GM19239 (cell line): ENCODE measurements around the gene SH3D19.
A peak's percentile ranks its signal among the peaks of the same experiment; 100 is the strongest.
"Not testable (repeated sequence)": the region's sequence is repeated elsewhere in the genome, so short reads cannot be mapped to it uniquely, and the experiment has no call there.

Experiments used
- DNase-seq: peaks from one replicate; pipeline ENCODE4 v3.0.0; 2011; ENCODE audit warnings: low spot score; ENCODE audit not compliant: insufficient read length
- FAIRE-seq: peaks from 2 replicates; lab custom pipeline; 2011; peaks lifted over from hg19 to GRCh38; lab: Jason Lieb, UNC

SH3D19 gene

DNA sequence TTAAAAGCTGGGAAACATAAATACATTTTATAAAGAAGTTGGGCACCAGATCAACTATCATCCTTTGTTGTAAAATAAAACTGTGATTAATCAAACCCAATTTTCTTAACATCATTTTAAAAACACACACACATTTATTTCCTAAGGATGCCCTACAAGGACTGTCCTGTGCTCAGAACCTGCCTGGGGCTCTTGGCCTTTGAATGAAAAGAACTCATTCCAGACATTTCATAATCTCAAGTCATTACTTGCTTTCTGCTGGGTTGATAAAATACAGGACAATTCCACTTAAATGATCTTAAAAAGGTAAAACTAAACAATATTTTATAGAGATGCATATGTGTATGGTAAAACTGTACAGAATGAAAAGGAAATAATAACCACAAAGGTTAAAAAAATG, 2.8 kb downstream of the SH3D19 start:
- DNase-seq (no peak), FAIRE-seq (no peak)

DNA sequence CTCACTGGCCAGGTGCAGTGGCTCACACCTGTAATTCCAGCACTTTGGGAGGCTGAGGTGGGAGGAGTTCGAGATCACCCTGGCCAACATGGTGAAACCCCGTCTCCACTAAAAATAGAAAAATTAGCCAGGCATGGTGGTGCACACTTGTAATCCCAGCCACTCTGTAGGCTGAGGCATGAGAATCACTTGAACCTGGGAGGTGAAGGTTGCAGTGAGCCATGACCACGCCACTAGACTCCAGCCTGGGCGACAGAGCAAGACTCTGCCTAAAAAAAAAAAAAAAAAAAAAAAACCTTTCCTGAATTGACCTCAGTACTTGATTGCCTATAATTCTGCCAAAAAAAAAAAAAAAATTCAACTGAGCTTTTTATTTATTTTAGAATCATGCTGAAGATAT, 3.2 kb downstream of the SH3D19 start:
- not testable (repeated sequence) for FAIRE-seq, DNase-seq

DNA sequence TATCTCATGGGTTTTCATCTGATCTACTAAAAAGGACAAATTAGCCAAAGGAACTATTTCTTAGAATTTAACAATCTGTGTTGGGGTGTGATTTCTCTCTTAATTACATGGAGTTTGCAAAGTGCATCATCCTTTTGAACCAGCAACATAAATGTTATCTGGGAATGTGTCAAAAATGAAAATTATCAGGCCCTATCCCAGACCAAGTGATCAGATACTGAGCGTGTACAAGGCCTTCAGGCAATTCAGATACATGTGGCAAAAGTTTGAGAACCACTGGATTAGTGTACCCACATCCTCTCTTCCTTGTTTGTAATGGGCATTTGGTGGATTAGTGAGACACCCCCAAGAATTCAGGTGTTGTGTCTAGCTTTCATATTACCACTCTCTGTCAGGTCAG, 3.8 kb downstream of the SH3D19 start:
- FAIRE-seq (no peak), DNase-seq (no peak)

- DNase-seq (no peak), FAIRE-seq (no peak)
These were observed 5.9 kb downstream of the SH3D19 start for GRCh38 chr4:151319490-151319889.

- no peak for FAIRE-seq
These were observed 6.9 kb downstream of the SH3D19 start for GRCh38 chr4:151318307-151319006.

DNA sequence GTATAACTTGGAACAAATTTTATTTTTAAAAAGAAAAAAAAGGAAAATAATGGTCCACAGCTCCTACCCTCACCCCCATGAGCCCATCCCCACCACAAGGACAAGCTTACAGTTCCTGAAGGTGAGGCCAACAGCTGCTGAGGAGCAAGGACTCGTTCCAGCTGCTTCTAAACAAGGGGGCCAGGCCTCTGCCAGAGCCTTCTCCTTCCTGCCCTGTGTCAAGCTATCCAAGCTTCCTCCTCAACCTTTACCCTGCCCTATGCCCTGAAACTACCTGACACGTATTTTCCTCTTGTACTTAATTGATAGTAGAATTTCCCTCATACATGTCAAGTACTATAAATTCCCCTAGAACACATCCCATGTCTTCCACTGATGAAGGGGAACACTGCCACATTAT, 8.8 kb downstream of the SH3D19 start:
- DNase-seq (no peak), FAIRE-seq (no peak)

More at GRCh38 chr4:151318307-151319006, 6.9 kb downstream of the SH3D19 start:
- no peak for DNase-seq

GRCh38 chr4:151315212-151315886, 10.1 kb downstream of the SH3D19 start:
- FAIRE-seq (no peak), DNase-seq (no peak)

DNA sequence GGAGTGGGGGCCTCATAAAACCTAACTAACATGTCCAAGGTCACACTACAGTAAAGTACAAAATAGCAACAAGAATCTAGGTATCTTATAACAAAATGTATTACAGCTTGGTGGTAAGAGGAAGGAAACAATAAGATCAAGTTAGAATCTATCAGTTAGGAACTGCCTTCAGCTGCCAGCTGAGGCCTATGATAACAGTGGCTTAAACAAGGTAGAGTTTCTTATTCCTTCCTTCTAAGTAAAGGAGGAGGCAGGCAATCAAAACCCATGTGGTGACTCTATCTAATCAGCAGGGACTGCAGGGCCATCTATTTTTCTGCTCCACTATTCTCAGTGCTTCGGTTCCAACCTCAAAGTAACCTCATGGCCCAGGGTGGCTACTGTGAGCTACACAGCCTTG, 10.9 kb downstream of the SH3D19 start:
- FAIRE-seq (no peak), DNase-seq (no peak)

GRCh38 chr4:151314010-151314355, 11.4 kb downstream of the SH3D19 start:
- DNase-seq: no peak
- FAIRE-seq: no peak

- FAIRE-seq (no peak), DNase-seq (no peak)
These were observed 11.9 kb downstream of the SH3D19 start for GRCh38 chr4:151313306-151314009.

DNA sequence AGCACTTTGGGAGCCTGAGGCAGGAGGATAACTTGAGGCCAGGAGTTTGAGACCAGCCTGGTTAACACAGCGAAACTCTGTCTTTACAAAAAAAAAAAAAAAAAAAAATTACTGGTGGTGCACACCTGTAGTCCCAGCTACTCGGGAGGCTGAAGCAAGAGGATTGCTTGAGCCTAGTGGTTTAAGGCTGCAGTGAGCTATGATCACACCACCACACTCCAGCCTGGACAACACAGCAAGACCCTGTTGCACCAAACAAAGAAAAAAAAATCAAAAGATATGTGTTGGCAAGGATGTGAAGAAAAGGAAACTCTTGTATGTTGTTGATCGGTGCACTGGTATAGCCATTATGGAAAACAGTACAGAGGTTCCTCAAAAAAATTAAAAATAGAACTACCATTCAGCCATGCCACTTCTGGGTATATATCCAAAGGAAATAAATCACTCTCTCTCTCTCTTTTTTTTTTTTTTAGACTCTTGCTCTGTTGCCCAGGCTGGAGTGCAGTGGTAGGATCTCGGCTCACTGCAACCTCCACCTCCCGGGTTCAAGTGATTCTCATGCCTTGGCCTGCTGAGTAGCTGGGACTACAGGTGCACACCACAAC, 15.2 kb downstream of the SH3D19 start:
- DNase-seq (no peak), FAIRE-seq (no peak)

DNA sequence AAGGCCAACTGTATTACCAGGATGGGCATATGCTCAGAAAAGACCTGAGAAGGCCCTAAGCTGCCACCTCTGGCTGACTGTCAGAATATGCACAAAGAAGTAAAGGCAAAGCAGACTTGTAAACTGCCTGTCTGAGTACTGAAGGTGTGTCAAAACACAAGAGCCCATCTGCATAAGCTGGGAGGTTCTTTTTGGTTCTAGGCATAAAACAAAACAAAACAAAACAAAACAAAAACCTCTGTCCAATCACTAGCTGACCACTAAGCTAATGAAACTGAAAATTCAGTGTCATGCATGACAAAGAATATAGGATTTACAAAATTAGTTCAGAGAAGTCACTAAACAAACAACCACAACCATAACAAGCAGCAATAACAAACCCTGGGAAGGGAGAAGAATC, 20.6 kb downstream of the SH3D19 start:
- peak; percentile 64 for FAIRE-seq
- DNase-seq: no peak

DNA sequence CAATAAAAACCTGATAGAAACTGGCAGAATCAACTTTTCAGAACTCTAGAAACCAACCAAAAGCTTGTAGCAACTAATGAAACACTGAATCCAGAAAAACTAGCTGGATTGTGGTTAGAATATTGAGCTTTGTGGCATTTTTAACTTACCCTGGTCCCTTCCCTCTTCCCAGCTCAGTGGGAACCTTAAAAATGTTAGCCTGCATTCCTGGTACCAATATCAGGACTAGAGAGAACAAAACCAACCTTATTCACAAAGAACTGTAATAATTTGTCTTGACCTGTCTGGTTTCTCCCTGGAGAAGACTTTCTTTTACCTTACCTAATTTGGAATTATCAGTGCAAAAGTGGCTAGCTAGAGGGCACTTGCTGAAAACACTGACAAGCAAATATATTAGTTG, 21.2 kb downstream of the SH3D19 start:
- no peak for DNase-seq
- no peak for FAIRE-seq

DNA sequence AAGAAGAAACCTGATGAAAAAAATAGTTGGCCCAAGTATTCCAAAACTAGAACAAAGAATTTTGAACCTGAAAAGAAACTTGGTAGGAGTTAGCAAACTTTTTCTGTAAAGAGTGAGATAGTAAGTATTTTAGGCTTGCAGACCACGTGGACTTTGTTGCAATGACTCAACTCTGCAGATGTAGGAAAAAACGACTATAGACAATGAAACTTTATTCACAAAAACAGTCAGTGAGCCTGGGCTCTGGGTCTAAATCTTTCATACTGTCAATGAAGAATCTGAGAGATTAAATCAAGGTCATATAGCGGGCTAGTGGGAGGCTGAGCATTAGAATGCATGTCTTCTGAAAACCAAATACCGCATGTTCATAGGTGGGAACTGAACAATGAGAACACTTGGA, 23.0 kb downstream of the SH3D19 start:
- no peak for FAIRE-seq
- no peak for DNase-seq

- FAIRE-seq (no peak), DNase-seq (no peak)
These were observed 28.2 kb downstream of the SH3D19 start for GRCh38 chr4:151297170-151297569.

DNA sequence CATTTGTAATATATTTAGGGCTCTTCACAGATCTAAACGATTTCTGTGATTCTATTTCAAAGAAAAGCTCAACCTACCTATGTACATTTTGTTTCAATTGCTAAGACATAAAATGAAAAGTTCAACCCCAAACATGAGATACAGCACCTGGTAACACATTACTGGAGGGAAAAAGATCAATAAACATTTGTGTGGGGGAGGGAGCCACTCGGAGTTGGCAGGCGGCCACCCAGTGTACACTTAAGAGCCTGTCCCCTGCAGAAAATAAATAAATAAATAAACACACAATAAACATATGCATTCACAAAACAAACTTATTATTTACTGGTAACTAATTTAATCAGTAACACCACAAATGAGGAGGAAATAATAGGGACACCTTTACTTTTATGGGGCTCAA, 29.2 kb downstream of the SH3D19 start:
- DNase-seq (no peak), FAIRE-seq (no peak)

DNA sequence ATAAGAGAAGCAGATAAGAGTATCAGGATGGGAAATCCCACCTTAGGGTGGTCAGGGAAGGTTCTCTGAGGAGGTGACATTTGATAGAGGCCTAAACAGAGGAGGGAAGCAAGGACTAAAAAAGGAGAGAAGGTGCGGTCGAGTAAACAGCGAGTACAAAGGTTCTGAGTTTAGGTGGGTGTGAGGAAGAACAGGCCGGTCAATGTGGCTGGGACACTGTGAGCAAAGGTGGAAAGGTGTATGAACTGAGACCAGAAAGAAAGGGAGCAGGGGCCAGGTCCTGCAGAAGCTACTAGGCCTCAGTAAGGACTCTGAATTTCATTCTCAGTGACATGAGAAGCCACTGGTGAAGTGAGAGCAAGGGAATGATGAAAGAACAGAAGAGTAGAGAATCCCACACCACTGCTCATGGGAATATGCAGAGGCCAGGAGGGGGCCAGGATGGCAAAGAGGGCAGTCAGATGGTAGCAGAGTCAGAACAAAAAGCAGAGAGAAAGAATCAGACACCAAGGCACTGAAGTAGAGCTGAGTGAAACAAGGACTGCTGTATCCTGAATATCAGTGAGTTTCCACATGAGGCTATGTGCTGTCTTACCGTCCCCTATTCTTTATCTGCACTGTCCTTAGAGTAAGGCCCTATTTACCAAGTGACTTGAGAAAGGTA, 30.4 kb downstream of the SH3D19 start:
- DNase-seq (no peak), FAIRE-seq (no peak)

DNA sequence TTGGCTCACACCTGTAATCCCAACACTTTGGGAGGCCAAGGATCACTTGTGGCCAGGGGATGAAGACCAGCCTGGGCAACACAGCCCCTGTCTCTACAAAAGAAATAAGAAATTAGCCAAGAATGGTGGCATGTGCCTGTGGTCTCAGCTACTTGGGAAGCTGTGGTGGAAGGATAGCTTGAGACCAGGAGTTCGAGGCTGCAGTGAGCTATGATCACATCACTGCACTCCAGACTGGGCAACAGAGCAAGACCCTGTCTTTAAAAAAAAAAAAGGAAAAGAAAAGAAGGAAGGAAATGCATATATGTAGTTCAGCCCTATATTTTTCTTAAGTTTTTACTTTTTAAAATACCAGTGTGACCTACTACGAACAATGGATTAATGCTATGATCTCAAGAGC, 33.4 kb downstream of the SH3D19 start:
- FAIRE-seq: no peak
- no peak for DNase-seq

DNA sequence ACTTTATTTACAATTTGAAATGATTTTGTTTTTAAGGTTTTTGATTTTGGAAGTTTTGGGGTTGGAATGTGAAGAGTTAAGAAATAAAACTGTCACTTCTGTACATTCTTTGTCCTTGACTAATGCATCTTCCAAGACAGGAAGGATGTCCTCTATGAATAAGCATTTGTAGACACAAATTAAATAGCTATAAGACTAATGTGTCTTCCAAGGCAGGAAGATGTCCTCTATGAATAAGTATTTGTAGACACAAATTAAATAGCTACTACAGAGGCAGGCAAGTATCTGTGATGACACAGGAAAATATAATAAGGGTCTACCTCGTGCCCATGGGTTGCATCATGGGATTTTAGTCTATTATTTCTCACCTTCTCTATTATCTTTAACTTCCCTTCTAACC, 33.9 kb downstream of the SH3D19 start:
- no peak for FAIRE-seq
- no peak for DNase-seq

GRCh38 chr4:151287409-151287808, 38.0 kb downstream of the SH3D19 start:
- DNase-seq: no peak
- no peak for FAIRE-seq
